NB4 (cell line): ENCODE measurements around the gene NDUFS6.

Experiments used
- MYC ChIP-seq: IDR thresholded peaks from 2 replicates; pipeline ENCODE4 v1.6.1; 2011; ENCODE audit warnings: low read depth, low read length
- POLR2A ChIP-seq: IDR thresholded peaks from 2 replicates; pipeline ENCODE4 v1.6.1; 2011; ENCODE audit warnings: mild to moderate bottlenecking; ENCODE audit not compliant: insufficient read length; ENCODE audit errors: extremely low read depth
- TF ChIP-seq, protein P1 (sequence below): IDR thresholded peaks from one replicate; pipeline ENCODE4 v1.5.1; 2012; ENCODE audit warnings: low read depth, low read length
- TF ChIP-seq, protein P2 (sequence below): IDR thresholded peaks from 2 replicates; pipeline ENCODE4 v1.6.1; 2011; ENCODE audit warnings: low read depth, low read length

DNA sequence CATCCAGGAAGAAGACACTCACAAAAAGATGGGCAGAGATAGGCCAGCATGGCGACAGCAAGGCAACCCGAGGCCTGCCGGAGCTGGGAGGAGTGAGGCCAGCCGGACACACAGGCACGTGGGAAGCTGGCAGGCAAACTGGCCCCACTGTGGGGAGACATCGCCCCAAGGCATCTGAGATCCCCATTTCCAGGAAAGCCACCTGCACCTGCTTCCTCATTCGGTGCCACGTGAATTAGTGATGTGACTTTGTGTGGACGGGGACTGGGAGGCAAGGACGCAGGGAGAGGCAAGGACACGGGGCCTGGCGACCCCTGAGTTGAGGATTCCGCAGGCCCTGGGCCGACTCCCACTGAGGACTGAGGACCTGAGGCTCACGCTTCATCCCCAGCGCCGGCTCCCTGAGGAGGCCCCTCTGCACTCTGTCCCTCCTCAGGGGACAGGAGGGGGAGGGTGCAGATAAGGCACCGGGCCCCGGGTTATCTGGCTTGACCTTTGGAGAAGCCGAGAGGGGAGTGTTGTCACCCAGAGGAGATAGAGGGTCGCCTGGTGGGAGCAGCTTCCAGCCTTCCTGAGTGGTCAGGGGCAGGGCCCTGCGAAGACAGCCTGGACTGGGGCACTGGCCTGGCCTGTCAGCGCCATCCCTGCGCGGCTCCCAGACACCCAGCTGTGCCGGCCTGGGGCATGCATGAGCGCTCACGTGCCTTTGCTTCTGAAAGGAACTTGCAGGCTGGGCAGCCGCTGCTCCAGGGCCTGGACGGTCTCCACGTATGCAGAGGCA is 39.7 kb downstream of the NDUFS6 start:
- TF ChIP-seq, protein P1, sequence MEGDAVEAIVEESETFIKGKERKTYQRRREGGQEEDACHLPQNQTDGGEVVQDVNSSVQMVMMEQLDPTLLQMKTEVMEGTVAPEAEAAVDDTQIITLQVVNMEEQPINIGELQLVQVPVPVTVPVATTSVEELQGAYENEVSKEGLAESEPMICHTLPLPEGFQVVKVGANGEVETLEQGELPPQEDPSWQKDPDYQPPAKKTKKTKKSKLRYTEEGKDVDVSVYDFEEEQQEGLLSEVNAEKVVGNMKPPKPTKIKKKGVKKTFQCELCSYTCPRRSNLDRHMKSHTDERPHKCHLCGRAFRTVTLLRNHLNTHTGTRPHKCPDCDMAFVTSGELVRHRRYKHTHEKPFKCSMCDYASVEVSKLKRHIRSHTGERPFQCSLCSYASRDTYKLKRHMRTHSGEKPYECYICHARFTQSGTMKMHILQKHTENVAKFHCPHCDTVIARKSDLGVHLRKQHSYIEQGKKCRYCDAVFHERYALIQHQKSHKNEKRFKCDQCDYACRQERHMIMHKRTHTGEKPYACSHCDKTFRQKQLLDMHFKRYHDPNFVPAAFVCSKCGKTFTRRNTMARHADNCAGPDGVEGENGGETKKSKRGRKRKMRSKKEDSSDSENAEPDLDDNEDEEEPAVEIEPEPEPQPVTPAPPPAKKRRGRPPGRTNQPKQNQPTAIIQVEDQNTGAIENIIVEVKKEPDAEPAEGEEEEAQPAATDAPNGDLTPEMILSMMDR, result no peak
- no peak for TF ChIP-seq POLR2A
- no peak for TF ChIP-seq MYC
- TF ChIP-seq, protein P2, sequence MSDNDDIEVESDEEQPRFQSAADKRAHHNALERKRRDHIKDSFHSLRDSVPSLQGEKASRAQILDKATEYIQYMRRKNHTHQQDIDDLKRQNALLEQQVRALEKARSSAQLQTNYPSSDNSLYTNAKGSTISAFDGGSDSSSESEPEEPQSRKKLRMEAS, result no peak
